Omental fat pad (tissue), 4 donors: ENCODE measurements around the gene PLCB4. TPM values are rescaled to one million over a fixed set of nuclear protein-coding genes. Genes with fewer than 3 reads are reported as not detected.

Source experiments
- ATAC-seq: fragments of 150-250 bp; one replicate; pipeline ENCODE4 v1.9.1; 2016; ENCODE audit warnings: mild to moderate bottlenecking, moderate library complexity; ENCODE audit not compliant: low FRiP score
- DNase-seq: peaks from one replicate; pipeline ENCODE4 v3.0.0-alpha.2; 2019; ENCODE audit warnings: low spot score
- CTCF ChIP-seq, 3 donors: fragments of 450-650 bp; IDR thresholded peaks; one replicate each; pipeline ENCODE4 v1.5.1; 2016 to 2017; ENCODE audit warnings: antibody characterized with exemption in 3 of 3, mild to moderate bottlenecking in 3 of 3, moderate library complexity in 2 of 3
- total RNA-seq, 4 donors: library from RNA; depleted of rRNA; stranded (reverse); fragments of >200 nt; gene quantifications; one replicate each; pipeline ENCODE4 v1.1.0, GENCODE V29; 2016

The PLCB4 gene
- total RNA-seq, 4 donors from 2014 or later, result 6.6 to 18.4 (median 11.4) TPM

DNA sequence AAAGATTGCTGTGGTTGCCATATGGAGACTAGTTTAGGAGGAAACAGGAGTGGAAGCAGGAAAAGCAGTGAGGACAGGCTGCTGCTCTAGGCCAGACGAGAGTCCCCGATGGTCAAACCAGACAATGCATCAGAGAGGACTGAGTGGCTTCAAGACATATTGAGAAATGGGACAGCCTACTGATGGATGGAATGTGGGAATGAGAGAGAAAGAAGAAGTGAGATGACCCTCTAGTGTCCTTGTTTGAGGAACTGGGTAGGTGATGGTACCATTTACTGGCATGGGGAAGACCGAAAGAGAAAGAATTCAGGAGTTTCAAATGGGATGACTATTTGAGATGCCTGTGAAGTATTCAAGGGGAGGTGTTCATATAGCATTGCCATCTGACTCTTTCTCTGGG lies 333.7 kb downstream of the PLCB4 start:
- ATAC-seq, result no peak
- TF ChIP-seq CTCF (IDR thresholded peaks at IDR 0.05), result no peak
- DNase-seq, result no peak

DNA sequence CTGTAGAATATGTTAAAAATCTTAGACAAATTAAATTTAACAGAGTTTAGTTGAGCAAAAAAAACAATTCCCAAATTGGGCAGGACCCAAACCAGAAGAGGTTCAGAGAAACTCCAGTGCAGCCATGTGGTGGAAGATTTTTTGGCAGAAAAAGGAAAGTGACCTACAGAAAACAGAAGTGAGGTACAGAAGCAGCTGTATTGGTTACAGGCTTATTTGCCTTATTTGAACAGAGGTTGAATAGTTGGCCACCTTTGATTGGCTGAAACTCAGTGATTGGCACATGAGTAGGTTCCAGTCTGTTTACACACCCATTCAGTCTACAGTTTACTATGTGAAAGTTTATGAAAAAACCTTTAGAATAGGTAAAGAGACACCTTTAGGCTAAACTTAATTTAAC lies 334.6 kb downstream of the PLCB4 start:
- TF ChIP-seq CTCF (IDR thresholded peaks at IDR 0.05), result no peak
- ATAC-seq (no peak), DNase-seq (no peak)

GRCh38 chr20:9407805-9408421 lies 339.0 kb downstream of the PLCB4 start:
- DNase-seq (peak; percentile 42), ATAC-seq (no peak)
- TF ChIP-seq CTCF (IDR thresholded peaks at IDR 0.05), result peak in 2 of 3 donors; percentile 12 to 64

- DNase-seq (no peak), ATAC-seq (no peak)
- TF ChIP-seq CTCF (IDR thresholded peaks at IDR 0.05), result no peak
These were observed 339.8 kb downstream of the PLCB4 start for GRCh38 chr20:9408422-9409300.

- DNase-seq (no peak), ATAC-seq (no peak)
- no peak for TF ChIP-seq CTCF (IDR thresholded peaks at IDR 0.05)
These were observed 340.5 kb downstream of the PLCB4 start for GRCh38 chr20:9409352-9409751.

DNA sequence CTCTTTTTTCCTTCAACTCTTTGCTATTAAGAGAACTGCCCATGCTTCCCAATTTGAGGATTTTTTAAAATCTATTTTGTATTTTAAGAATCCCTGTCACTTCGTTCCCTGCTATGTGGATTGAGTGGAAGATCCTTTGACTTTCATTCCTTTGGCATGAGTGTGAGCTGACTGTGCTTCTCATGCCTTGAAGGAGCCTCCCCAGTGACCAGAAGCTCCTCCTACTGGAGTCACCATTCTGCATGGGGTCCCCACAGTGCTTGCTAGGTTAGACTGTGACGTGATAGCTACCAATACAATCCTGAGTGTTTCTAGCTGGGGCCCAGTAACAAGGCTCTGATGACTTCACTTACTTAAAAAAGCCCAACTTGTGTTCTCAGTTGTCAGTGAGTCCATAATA lies 341.1 kb downstream of the PLCB4 start:
- TF ChIP-seq CTCF (IDR thresholded peaks at IDR 0.05), result no peak
- no peak for DNase-seq
- ATAC-seq, result no peak

DNA sequence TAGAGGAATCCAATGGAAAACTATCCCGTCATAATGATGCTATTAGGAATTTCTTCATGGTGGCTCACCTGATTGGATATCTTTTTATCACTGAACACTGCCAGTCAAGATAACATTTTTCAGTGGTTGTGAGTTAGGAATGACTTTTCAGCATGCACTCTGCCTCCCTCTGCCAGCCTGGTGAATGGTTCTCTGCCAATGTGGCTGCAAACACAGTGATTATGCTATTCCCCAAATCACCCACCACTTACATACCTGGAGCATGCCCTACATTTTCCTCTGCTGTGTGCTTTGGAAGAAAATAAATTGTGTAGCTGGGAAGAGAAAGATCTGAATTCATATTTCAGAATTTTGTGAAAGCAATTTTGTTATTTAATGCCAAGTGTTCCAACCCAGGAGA lies 342.9 kb downstream of the PLCB4 start:
- ATAC-seq (no peak), DNase-seq (no peak)
- TF ChIP-seq CTCF (IDR thresholded peaks at IDR 0.05), result no peak
